HPDE6-E6E7 (cell line): ENCODE measurements around the gene UIMC1.
"Not testable (repeated sequence)": the region's sequence is repeated elsewhere in the genome, so short reads cannot be mapped to it uniquely, and the experiment has no call there.

ENCODE experiments used
- DNase-seq: peaks from one replicate; pipeline ENCODE4 v3.0.0; 2011; ENCODE audit warnings: missing footprints; ENCODE audit errors: extremely low spot score

The UIMC1 gene

DNA sequence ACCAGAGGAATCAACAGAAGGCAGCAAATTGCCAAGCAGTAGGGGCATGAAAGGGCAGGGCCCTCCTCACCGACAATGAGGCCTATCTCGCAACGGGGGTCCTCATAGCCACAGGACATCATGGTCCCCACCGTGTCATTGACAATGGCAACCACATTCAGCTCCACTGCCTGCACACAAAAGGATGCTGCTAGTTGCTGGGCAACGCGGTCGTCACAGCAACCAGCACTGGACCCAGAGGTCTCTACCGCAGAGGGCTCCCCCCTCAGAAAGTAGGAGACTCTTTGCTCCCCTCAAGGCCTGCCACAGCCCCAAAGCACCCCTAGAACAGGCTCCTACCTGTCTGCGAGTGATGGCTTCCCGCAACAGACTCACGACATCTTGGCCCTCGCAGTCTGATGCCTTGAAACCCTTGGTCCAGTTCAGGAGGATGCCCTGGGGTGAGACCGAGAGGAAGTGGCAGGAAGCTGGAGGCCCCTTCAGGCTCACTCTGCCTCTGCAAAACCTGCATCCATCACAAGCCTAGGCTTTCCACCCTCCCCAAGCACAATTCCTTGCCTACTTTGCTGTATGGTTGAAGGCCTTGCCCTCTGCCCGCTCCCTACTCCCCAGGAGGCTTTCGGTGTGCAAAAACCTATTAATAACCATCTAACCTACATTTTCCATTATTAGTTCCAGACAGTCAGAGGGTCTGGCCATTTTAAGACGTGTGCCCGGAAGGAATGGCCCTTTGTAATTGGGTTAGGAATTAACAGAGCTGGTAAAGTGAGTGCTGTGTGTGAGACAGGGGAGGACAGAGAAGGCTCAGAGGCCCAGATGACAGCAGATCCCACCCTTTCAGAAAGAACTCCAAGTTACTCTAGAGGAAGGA, 122.6 kb downstream of the UIMC1 start:
- DNase-seq: no peak

DNA sequence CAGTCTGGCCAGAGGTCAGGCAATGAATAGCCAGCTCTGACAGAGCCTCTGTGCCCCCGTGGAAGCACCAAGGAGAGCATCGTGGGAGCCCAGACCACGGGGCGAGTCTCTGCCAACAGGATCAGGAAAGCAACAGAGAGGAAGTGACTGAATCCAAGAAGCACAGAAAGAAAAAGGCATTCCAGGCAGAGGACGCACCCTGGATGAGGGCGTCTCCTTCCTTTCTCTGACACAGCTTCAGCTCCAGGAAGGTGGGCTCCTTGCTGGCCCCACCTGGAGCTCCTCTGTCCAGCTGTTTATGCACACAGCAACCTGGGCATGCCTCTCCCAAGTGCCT, 124.0 kb downstream of the UIMC1 start:
- no peak for DNase-seq

DNA sequence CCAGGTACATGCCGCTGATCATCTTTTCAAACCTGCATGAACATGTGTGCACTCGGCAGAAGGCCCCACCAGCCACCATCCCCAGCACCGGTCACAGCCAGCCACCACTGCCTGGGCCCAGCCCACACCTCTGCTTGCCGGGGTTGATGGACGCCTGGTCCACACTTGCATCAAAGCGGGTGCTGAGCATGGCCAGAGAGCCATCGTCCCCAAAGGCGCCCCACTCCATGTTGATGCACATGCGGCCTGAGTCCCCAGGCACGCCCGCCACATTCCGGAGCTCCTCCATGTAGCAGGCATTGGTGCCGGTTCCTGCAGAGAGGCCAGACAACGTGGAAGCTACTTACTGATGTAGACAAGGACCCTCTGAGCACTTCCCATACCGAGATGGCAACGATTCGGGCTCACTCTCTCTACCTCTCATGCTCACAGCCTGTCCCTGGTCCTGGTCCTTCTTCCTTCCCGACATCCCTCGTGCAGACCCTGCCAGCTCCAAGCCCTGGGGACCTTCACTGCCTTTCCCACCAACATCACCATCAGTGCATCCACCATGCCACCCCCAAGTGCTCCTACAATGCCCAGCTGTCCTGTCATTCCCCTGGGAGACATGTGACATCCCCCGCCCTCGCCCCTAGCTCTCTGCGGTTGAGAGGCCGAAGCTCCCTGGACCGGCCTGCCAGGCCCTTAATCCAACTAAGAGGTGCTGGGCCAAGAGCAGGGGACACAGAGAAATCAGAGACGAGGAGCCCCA, 124.6 kb downstream of the UIMC1 start:
- DNase-seq: no peak

DNA sequence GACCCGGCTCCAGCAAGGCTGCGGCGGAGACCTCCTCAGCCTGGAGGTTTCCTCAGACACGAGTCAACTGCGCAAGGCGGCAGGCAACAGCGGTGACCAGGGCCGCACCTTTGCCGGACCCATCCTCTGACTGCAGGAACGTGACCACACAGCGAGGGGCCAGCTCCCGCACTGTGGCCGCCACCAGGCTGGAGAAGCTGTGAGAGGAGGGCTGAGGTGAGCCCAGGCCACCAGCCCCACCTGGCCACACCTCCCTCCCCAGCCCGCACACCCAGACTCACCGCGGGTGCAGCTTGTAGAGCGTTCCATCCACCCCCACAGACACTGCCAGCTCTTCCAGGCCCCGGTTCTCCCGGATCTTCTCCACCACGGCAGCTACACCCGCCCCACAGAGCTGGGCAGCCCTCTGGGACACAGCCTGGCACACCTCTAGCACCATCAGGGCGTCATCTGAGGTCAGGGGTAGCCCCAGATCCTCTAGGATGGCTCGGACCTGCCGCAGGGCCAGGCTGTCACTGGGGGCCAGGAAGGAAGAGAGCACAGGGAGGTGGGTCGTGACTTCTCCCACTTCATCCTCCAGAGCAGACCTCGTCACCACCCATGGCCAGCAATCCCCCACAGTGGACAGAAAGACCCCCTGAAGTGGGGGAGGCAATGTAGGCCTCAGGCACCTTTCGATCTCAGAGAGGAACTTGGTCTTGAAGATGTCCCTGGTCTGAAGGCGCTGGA, 125.4 kb downstream of the UIMC1 start:
- no peak for DNase-seq

DNA sequence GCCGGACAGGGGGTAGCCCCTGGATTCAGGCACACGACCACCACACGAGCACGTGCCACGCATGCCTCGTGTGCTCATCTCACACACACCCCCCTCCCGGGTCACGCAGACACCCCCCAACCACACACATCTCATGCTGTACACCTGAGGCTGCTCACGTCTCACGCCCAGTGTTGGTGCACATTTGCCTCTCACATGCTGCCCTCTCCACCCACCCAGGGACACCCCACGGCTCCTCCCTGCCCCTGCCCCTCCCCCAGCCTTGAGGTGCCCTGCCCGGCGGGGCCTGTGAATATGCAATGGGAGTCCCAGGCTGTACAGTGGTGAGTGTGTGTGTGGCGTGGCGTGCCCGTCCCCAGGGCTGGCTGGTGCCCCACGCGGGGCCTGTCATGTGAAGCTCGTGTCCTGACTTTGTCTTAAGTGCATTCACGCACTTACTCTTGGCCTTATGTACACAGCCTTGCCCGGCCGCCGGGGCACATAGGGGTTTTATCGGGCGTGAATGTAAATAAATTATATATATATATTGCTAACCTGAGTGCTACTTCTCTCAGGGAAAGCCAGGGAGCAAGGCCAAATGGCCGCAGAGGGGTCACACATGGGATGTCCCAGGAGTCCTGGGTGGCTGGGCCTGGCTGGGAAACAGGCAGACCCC, 126.1 kb downstream of the UIMC1 start:
- DNase-seq: no peak

DNA sequence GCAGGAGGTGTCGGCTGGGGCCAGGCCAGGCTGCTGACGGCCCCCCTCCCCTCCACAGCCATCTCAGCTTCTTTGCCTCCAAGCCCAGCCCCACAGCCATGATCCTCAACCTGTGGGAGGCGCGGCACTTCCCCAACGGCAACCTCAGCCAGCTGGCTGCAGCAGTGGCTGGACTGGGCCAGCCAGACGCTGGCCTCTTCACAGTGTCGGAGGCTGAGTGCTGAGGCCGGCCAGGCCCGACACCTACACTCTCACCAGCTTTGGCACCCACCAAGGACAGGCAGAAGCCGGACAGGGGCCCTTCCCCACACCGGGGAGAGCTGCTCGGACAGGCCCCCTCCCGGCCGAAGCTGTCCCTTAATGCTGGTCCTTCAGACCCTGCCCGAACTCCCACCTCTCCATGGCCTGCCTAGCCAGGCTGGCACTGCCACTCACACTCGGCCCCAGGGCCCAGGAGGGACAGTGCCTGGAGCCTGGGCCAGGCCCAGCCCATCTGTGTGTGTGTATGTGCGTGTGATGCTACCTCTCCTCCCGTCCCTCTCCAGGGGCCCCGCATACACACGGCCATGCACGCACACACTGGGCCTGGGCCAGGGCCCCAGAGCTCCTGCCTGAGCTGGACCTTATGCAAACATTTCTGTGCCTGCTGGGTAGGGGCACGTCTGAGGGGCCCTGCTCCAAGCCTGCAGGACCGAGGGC, 126.8 kb downstream of the UIMC1 start:
- no peak for DNase-seq

DNA sequence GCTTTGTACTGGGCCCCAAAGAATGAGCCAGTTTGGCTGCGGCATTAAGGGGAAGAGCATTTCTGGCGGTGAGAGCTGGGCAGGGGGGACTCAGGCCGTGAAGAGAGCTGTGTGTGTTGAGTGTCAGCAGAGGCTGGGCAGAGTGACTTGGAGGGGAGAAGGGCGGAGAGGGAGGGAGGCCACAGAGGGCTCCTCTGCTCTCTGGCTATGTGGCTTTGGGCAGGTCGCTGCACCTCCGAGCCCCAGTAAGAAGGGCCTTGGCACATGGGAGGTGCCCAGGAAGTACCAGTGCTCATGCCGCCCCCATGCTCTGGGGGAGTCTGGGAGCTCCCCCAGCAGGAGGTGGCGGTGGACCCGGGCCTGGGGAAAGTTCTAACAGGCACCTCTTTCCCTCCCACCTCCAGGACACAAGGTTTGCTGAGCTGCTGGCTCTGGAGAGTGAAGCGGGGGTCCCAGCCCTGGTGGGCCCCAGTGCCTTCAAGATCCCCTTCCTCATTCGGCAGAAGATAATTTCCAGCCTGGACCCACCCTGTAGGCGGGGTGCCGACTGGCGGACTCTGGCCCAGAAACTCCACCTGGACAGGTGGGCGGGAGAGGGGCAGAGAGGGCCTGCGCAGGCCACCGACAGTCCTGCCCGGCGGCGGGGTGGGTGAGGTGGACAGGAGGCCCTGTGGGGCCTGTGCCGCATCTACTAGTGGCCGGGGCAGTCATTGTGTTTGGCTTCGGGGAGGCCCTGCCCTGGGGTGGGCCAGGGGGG, 127.5 kb downstream of the UIMC1 start:
- no peak for DNase-seq

DNA sequence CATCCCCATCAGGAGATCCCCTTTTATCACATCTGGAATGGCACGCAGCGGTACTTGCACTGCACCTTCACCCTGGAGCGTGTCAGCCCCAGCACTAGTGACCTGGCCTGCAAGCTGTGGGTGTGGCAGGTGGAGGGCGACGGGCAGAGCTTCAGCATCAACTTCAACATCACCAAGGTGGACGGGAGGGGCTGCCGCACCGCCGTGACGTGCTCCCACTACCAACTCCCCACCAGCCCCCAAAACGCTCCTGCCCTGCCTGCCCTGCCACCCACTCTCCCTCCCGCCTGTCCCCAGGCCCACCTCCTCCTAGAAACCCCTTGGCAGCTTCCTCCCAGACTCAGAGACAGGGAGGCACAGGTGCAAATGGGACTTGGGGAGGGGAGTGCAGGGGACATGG, 128.1 kb downstream of the UIMC1 start:
- DNase-seq: no peak

DNA sequence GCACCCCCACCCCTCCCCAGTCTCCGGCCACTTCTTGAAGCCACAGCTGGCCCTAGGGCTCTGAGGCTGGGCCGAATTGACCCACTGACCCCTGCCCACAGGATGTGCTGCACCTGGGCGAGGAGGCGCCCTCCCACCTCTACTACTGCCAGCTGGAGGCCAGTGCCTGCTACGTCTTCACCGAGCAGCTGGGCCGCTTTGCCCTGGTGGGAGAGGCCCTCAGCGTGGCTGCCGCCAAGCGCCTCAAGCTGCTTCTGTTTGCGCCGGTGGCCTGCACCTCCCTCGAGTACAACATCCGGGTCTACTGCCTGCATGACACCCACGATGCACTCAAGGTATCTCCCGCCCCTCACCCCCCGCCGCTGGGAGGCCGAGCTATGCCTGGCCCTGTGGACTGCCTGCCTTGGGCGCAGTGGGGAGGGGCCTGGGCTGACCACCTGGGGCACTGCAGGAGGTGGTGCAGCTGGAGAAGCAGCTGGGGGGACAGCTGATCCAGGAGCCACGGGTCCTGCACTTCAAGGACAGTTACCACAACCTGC, 128.7 kb downstream of the UIMC1 start:
- no peak for DNase-seq

DNA sequence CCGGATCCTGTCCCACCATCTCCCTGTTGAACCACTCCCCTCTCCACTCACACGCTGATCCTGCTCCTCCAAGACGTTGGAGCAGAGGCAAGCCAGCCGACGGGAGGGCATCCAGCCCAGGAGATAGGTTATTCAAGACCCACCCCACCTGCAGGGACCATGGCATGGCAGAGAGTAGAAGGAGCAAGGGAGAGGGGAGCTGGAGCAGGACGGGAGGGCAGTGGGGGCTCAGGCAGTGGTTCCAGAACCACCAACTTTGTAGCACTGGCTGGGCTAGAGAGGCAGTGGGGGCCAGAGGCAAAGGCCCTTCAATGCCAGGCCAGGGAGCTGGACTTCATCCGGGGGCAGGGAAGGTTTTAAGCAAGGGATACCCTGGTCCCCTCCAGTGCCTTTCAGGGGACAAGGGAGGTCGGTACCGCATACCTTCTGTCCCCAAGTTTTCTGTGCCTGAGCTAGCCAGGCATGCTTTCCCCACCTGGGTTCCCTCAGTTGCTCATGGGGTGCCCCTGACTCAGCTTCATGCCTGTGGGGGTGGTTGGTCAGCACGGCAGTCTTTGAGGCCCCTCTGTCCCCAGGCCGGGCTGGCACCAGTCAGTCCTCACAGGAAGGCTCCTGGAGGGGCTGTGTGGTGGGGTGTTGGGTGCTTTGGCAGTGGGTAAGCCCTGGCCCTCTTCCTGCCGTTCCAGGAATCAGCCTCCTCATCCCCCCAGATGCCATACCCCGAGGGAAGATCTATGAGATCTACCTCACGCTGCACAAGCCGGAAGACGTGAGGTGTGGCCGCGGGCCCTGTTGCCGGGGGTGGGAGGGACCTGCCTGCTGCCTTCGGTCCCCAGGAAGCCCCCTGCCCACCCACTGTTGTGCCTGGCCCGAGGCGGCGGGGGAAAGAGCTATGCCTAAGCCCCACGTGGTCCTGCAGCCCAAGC, 129.8 kb downstream of the UIMC1 start:
- no peak for DNase-seq

DNA sequence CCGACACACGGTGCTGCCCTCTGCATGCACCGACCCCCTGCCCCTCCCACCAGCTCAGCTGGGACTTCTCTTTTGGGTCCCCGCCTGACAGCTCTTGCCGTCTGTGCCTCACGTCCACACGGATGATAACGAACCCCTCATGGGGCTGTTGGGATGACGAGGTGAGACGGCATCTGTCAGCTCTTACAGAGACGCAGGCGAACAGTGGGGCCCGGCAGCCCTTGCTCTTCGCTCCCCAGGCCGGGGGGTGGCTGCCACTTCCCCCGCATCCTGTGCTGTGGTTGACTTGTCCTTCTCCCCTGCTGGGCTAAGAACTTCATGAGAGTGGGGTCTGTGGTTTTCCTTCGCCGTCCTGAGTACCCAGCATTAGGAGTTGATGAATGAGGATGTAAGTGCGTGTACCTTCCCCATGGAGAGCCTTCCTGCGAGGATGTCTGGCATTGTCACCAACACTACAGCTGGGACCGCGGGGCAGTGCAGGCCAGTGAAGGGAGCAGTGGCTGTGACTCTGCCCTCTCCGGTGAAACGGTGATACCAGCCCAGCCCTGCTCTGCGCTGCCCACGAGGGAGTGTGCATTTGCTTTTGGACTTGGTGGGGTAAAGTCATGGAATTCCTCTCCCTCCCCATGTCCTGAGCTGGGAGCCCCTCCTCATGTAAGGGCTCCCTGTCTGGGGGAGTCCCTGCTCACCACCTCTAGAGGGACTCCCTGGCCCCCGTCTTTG, 130.6 kb downstream of the UIMC1 start:
- no peak for DNase-seq

DNA sequence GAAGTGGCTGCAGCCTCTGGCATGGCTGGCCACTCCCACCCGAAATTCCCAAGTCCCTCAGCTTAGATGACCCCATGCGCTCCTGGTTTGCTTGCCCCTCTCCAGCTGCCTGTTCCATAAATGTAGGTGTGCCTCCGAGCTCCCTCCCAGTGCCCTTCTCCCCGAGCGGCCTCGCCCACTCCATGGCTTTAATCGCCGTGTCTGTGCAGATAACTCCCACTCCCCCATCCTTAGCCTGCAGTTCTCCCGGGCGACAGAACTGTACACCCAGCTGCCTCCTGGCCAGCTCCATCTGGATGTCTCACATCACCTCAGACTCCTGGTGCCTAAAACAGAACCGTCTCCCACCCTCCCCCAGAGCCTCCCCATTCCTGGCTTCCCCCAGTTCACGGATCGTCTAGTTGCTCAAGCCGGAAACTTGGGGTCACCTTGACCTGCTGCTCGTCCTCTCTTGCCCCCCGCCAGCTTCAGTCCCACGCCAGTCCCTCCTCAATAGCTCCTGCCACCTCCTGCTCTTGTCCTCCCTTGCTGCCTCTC, 131.5 kb downstream of the UIMC1 start:
- DNase-seq: no peak

DNA sequence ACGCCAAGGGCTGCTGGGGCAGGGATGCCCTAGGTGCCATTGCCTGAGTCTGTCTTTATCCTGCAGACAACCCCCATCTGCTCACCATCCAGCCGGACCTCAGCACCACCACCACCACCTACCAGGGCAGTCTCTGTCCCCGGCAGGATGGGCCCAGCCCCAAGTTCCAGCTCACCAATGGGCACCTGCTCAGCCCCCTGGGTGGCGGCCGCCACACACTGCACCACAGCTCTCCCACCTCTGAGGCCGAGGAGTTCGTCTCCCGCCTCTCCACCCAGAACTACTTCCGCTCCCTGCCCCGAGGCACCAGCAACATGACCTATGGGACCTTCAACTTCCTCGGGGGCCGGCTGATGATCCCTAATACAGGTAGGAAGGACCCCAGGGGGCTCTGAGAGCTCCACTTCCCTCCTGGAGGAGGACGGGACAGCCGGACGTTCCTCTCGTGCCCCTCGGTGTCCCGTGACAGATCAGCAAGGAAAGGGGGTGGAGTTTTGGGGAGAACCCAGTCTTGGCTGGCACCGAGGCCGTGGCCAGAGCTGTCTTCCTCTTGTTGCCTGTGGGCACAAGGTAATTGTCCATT, 132.3 kb downstream of the UIMC1 start:
- DNase-seq: no peak

DNA sequence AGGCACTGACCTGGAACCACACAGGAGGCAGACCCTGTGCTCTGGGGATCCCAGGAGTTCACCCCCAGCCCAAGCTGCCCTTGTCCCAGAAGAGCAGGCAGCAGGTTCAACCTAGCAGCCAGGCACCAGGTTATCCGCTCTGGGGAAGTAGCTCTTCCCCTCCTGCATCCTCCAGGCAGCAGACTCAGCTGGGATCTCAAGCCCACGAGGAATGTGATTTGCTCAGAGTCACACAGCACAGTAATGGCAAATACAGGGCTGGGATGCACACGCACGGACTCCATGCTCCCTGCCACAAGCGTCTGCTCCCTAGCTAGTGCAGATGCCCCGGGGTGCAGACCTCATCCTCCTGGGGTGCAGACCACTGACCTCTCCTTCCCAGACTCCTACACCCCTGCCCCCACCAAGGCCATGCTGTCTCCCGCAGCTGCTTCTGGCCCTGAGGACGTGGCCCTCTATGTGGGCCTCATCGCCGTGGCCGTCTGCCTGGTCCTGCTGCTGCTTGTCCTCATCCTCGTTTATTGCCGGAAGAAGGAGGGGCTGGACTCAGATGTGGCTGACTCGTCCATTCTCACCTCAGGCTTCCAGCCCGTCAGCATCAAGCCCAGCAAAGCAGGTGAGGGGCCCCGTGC, 132.9 kb downstream of the UIMC1 start:
- DNase-seq: no peak

DNA sequence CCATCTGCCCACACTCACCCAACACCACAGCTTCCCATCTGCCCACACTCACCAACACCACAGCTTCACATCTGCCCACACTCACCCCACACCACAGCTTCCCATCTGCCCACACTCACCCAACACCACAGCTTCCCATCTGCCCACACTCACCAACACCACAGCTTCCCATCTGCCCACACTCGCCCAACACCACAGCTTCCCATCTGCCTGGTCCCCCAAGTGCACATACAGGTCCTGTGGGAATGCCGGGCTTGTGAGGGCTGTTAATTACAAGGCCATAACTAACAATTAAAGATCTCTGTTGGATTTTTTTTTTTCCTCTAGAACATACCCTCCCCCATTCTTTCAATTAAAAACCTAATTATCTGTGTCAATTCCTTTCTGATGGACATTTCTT, 133.6 kb downstream of the UIMC1 start:
- not testable (repeated sequence) for DNase-seq

DNA sequence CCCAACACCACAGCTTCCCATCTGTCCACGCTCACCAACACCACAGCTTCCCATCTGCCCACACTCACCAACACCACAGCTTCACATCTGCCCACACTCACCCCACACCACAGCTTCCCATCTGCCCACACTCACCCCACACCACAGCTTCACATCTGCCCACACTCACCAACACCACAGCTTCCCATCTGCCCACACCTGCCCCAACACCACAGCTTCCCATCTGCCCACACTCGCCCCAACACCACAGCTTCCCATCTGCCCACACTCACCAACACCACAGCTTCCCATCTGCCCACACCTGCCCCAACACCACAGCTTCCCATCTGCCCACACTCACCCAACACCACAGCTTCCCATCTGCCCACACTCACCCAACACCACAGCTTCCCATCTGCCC, 134.0 kb downstream of the UIMC1 start:
- DNase-seq: not testable (repeated sequence)

DNA sequence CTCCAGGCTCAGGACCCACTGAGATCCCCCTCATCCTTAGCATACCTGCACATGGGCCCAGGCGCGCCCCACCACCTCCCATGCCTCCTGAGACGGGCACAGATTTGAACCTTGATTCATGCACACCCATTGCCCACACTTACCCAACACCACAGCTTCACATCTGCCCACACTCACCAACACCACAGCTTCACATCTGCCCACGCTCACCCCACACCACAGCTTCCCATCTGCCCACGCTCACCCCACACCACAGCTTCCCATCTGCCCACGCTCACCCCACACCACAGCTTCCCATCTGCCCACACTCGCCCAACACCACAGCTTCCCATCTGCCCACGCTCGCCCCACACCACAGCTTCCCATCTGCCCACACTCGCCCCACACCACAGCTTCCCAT, 135.9 kb downstream of the UIMC1 start:
- not testable (repeated sequence) for DNase-seq
